GM18499 (cell line): Measurements from ENCODE around the gene CCDC117.
"Not testable (repeated sequence)": the region's sequence is repeated elsewhere in the genome, so short reads cannot be mapped to it uniquely, and the experiment has no call there.

Source experiments
- ATAC-seq: cut with Tn5 transposase; IDR thresholded peaks from one replicate; pipeline ENCODE4 v1.9.1; 2021; ENCODE audit warnings: moderate number of reproducible peaks; ENCODE audit not compliant: insufficient read depth, unreplicated experiment

Gene CCDC117

GRCh38 chr22:28824455-28824854 is 52.0 kb downstream of the CCDC117 start:
- ATAC-seq = not testable (repeated sequence)

GRCh38 chr22:28826430-28826829 is 53.9 kb downstream of the CCDC117 start:
- not testable (repeated sequence) for ATAC-seq

DNA sequence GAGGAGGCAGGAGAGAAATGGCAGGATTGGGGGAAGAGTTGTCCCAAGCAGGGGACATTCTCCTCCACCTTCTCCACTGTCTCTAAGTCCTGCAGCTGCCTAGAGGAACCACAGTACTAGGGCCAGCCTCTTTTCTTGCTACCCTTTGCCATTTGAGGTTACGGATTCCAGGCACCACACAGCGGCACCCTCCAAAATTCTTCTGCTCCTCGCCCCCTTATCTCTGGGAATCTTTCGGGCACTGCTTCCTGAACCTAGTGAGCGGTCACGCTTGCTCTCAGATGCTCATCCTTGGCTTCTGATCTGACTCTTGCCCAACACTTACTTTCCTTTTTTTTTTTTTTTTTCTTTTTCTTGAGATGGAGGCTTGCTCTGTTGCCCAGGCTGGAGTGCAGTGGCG is 54.4 kb downstream of the CCDC117 start:
- ATAC-seq = no peak

DNA sequence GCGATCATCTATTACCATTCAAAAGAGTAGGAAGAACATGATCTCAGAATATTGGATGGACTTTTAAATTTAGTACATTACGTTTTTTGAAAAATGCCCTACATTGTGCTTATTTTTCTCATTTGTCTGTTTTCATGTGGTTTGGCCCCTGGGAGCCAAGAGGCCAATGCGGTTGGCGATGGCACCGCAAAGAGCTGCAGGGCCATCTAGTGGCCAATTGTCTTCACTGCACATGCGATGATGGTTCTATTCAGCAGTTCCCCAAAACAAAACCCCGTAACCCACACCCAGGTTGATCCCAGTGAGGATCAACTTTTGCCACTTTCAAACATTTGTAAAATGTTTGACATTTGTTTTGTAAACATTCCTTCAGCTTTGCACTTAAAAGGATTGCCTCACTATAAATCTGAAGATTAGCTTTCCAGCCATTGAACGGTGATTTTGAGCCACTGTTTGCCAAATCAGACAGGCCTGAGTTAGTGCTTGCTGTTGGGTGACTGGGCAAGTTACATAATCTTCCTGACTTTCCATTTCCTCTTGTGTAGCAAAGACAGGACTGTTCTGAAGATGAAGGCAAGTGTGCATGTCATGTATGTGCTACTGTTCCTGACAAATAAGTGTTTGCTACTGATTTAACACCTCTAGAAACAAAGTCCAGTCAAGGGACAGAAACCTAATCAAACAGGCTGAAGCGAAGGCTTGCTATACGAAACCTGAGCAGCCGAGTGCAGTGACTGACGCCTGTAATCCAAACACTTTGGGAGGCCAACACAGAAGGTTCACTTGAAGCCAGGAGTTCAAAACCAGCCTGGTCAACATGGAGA is 57.1 kb downstream of the CCDC117 start:
- ATAC-seq = no peak

DNA sequence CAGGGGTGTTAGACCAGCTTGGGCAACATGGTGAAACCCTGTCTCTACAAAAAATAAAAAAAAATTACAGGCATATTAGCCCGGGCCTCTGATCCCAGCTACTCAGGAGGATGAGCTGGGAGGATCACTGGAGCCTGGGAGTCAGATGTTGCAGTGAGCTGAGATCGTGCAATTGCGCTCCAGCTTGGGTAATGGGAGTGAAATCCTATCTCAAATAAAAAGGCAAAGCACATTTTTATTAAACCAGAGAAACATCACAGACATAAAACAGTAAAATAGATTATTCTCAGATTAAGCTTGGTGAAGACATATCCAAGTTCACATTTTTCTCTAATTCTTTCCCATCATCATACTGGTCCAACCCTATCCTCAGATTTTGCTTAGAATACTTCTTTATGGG is 57.9 kb downstream of the CCDC117 start:
- no peak for ATAC-seq

DNA sequence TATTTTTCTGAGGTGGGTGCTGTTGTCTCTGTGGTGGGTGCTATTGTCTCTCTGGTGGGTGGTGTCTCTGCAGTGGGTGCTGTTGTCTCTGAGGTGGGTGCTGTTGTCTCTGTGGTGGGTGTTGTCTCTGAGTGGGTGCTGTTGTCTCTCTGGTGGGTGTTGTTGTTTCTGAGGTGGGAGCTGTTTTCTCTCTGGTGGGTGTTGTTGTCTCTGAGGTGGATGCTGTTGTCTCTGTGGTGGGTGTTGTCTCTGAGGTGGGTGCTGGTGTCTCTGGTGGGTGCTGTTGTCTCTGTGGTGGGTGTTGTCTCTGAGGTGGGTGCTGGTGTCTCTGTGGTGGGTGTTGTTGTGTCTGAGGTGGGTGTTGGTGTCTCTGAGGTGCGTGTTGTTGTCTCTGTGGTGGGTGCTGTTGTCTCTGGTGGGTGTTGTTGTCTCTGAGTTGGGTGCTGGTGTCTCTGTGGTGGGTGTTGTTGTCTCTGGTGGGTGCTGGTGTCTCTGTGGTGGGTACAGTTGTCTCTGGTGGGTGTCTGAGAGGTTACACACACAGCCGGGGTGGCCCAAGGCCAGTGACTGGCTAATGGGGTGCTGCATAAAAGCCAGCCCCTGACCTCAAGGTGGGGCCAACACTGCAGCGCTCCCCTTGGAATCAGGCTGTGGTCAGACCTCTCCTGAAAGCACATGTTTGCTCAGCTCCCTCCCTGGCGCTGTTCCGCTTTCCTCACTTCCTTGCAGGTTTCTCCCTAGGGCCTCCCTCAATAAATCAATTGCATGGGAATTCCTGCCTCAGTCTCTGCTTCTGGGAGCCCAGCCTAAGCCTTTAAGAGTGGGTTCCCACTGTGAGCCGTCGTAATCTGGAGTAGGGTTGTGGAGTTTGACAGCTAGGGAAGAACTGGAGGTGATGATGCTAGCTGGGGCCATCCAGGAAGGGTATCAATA is 58.9 kb downstream of the CCDC117 start:
- no peak for ATAC-seq

DNA sequence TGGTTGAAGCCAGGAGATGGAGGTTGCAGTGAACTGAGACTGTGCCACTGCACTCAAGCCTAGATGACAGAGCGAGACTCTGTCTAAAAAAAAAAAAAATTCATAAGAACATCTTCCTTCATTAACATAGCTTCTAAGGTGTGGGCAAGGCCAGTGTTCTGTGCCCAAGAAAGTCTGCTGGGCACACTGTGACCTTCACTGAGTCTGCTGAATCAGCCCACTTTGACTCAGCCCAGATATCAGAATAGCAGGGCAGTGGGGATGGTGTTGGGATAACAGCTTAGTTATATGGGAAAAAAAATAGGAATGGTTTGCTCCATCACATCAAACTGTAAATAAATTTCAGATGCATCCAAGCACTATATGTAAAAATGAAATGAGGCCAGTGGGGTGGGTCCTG is 60.2 kb downstream of the CCDC117 start:
- no peak for ATAC-seq

- no peak for ATAC-seq
These were observed 60.9 kb downstream of the CCDC117 start for GRCh38 chr22:28833276-28833923.

- no peak for ATAC-seq
These were observed 63.2 kb downstream of the CCDC117 start for GRCh38 chr22:28835630-28836189.

DNA sequence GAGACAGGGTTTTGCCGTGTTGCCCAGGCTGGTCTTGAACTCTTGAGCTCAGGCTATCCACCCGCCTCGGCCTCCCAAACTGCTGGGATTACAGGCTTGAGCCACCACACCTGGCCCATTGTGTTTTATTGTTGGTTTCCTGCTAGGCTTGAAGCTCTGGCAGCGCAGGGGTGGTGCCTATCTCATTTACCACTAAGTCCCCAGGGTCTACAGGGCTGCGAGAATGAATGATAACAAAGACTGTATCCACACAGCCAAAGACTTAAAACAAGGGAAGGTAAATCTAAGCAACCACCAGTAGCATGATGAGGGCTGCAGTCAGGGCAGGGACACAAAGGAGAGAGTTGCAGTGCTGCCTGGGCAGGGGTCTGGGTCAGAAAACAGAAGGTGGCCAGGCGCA is 65.1 kb downstream of the CCDC117 start:
- no peak for ATAC-seq
